Measurements from ENCODE around the gene FAM209B. TPM values are rescaled to one million over a fixed set of nuclear protein-coding genes. Genes with fewer than 3 reads are reported as not detected.

Gene FAM209B
- total and polyA plus RNA-seq, 7 donors, result 0.14 to 1.3 (median 0.62) TPM; not detected in 1

Other genes with a start within 250 kb of the FAM209B start
- gene FAM210B, start 174.3 kb upstream of the FAM209B start, total RNA-seq, result 10 to 100 TPM; 35.6 to 64.6 (median 53.2) TPM
- gene FAM210B, start 174.3 kb upstream of the FAM209B start, polyA plus RNA-seq, result 10 to 100 TPM; 21.0 to 68.5 (median 37.8) TPM
- gene AURKA, start 141.0 kb upstream of the FAM209B start, total RNA-seq, result 10 to 100 TPM in 1 of 4 donors, 1 to 10 TPM in 3; 2.9 to 13.4 (median 3.3) TPM
- gene AURKA, start 141.0 kb upstream of the FAM209B start, polyA plus RNA-seq, result 10 to 100 TPM in 2 of 3 donors, 1 to 10 TPM in 1; 7.5 to 20.3 (median 14.3) TPM
- 10 to 100 TPM; 15.5 to 20.3 (median 16.7) TPM for gene CSTF1, start 140.6 kb upstream of the FAM209B start, total RNA-seq
- 10 to 100 TPM in 2 of 3 donors, 1 to 10 TPM in 1; 10.0 to 19.9 (median 12.1) TPM for gene CSTF1, start 140.6 kb upstream of the FAM209B start, polyA plus RNA-seq
- under 1 TPM; 0.29 to 0.73 (median 0.35) TPM for gene CASS4, start 121.0 kb upstream of the FAM209B start, total RNA-seq
- gene CASS4, start 121.0 kb upstream of the FAM209B start, polyA plus RNA-seq, result under 1 TPM; 0.08 to 0.39 (median 0.14) TPM
- 10 to 100 TPM; 89.0 to 93.0 (median 90.5) TPM for gene RTF2, start 64.6 kb upstream of the FAM209B start, total RNA-seq
- 100 to 1,000 TPM in 1 of 3 donors, 10 to 100 TPM in 2; 95.6 to 128 (median 99.9) TPM for gene RTF2, start 64.6 kb upstream of the FAM209B start, polyA plus RNA-seq
- gene FAM209A, start 8.5 kb upstream of the FAM209B start, total RNA-seq, result under 1 TPM in 1 of 4 donors, not detected in 3; 0.23 TPM
- under 1 TPM in 2 of 3 donors, not detected in 1; 0.08 to 0.38 TPM for gene FAM209A, start 8.5 kb upstream of the FAM209B start, polyA plus RNA-seq
- not detected for gene TFAP2C, start 96.1 kb downstream of the FAM209B start, total RNA-seq
- under 1 TPM in 2 of 3 donors, not detected in 1; 0.03 to 0.04 TPM for gene TFAP2C, start 96.1 kb downstream of the FAM209B start, polyA plus RNA-seq

Data from psoas muscle (tissue), 7 donors.